H1 (cell line): ENCODE data around the gene ZNF667.

ENCODE experiments used
- CEBPB ChIP-seq: IDR thresholded peaks from 2 replicates; pipeline ENCODE4 v1.6.1; 2012; ENCODE audit warnings: low read depth, low read length
- CHD2 ChIP-seq: IDR thresholded peaks from 2 replicates; pipeline ENCODE4 v1.6.1; 2012; ENCODE audit warnings: low read length, improper control_type of control experiment
- CTCF ChIP-seq, 3 experiments: IDR thresholded peaks; 1 replicate in 2 of 3; 2 replicates in 1 of 3; pipeline versions ENCODE4 v1.5.1 to v1.6.1; 2011; ENCODE audit warnings: low read length in 3 of 3, mild to moderate bottlenecking in 3 of 3, inconsistent platforms in 2 of 3, low read depth in 1 of 3, moderate library complexity in 1 of 3; ENCODE audit not compliant: insufficient read depth in 1 of 3; ENCODE audit errors: control extremely low read depth in 1 of 3
- EP300 ChIP-seq, 2 experiments: IDR thresholded peaks; 1 replicate in 1 of 2; 2 replicates in 1 of 2; pipeline ENCODE4 v1.6.1; 2011 to 2012; ENCODE audit warnings: low read depth in 2 of 2, low read length in 2 of 2, mild to moderate bottlenecking in 2 of 2, borderline replicate concordance in 1 of 2, inconsistent platforms in 1 of 2, moderate library complexity in 1 of 2
- HDAC2 ChIP-seq, 2 experiments: fragments of 300-600 bp in 1 of 2; sonication (generic) in 1 of 2; IDR thresholded peaks; 2 replicates each; pipeline ENCODE4 v1.6.1; 2011 to 2012; ENCODE audit warnings: low read depth in 2 of 2, low read length in 2 of 2, mild to moderate bottlenecking in 2 of 2, moderate library complexity in 2 of 2, borderline replicate concordance in 1 of 2, inconsistent platforms in 1 of 2
- HDAC6 ChIP-seq: IDR thresholded peaks from one replicate; pipeline ENCODE4 v1.7.1; 2012; ENCODE audit warnings: low read depth, mild to moderate bottlenecking, inconsistent platforms, low read length, moderate library complexity
- MAFK ChIP-seq: IDR thresholded peaks from 2 replicates; pipeline ENCODE4 v1.6.1; 2012; ENCODE audit warnings: low read depth, mild to moderate bottlenecking, improper control_type of control experiment, low read length
- MAX ChIP-seq: IDR thresholded peaks from 2 replicates; pipeline ENCODE4 v1.6.1; 2012; ENCODE audit warnings: inconsistent platforms
- NRF1 ChIP-seq: IDR thresholded peaks from 2 replicates; pipeline ENCODE4 v1.6.1; 2011; ENCODE audit warnings: mild to moderate bottlenecking, low read depth, low read length, improper control_type of control experiment
- POLR2AphosphoS5 ChIP-seq: IDR thresholded peaks from 2 replicates; pipeline ENCODE4 v1.6.1; 2011; ENCODE audit warnings: low read depth, low read length
- POU5F1 ChIP-seq: IDR thresholded peaks from 2 replicates; pipeline ENCODE4 v1.6.1; 2011; ENCODE audit warnings: low read depth, mild to moderate bottlenecking, low read length, moderate library complexity
- RAD21 ChIP-seq, 2 experiments: IDR thresholded peaks in 1 of 2; conservative IDR thresholded peaks in 1 of 2; 2 replicates each; pipeline ENCODE4 v1.6.1; 2011; ENCODE audit warnings: low read depth in 2 of 2, low read length in 2 of 2, improper control_type of control experiment in 1 of 2, inconsistent platforms in 1 of 2, mild to moderate bottlenecking in 1 of 2, moderate library complexity in 1 of 2
- TAF1 ChIP-seq: IDR thresholded peaks from 2 replicates; pipeline ENCODE4 v1.6.1; 2011; ENCODE audit warnings: mild to moderate bottlenecking, low read depth, low read length

GRCh38 chr19:56423276-56423984 is 53.7 kb downstream of the ZNF667 start:
- TF ChIP-seq CTCF (IDR thresholded peaks at IDR 0.05; ENCODE audit: control extremely low read depth in 1 of 3, insufficient read depth in 1 of 3, low read depth in 1 of 3, low read length in 3 of 3) = no peak
- TF ChIP-seq RAD21 (IDR thresholded peaks at IDR 0.05 in 1 of 2, conservative IDR thresholded peaks at IDR 0.05 in 1 of 2; ENCODE audit: low read depth in 2 of 2, low read length in 2 of 2) = no peak
- no peak for TF ChIP-seq TAF1
- TF ChIP-seq CHD2 = no peak
- TF ChIP-seq NRF1 = no peak
- no peak for TF ChIP-seq POU5F1
- no peak for TF ChIP-seq EP300 (IDR thresholded peaks at IDR 0.05; ENCODE audit: borderline replicate concordance in 1 of 2, low read depth in 2 of 2, low read length in 2 of 2)
- TF ChIP-seq POLR2AphosphoS5 = no peak
- no peak for TF ChIP-seq HDAC6
- no peak for TF ChIP-seq MAFK
- TF ChIP-seq CEBPB = no peak
- TF ChIP-seq HDAC2 (IDR thresholded peaks at IDR 0.05; ENCODE audit: borderline replicate concordance in 1 of 2, low read depth in 2 of 2, low read length in 2 of 2) = no peak
- TF ChIP-seq MAX = no peak
